D721Med (cell line): ENCODE data around the gene CHST8.

Experiments
- DNase-seq: peaks from one replicate; pipeline ENCODE4 v3.0.0; 2011; ENCODE audit warnings: low spot score; ENCODE audit not compliant: insufficient read length
- FAIRE-seq: peaks from 2 replicates; lab custom pipeline; 2011; peaks lifted over from hg19 to GRCh38; lab: Jason Lieb, UNC
- CTCF ChIP-seq: IDR thresholded peaks from 2 replicates; pipeline ENCODE4 v1.5.1; 2012; ENCODE audit warnings: mild to moderate bottlenecking, control low read depth; ENCODE audit not compliant: insufficient read depth; ENCODE audit errors: missing control alignments

Gene CHST8

DNA sequence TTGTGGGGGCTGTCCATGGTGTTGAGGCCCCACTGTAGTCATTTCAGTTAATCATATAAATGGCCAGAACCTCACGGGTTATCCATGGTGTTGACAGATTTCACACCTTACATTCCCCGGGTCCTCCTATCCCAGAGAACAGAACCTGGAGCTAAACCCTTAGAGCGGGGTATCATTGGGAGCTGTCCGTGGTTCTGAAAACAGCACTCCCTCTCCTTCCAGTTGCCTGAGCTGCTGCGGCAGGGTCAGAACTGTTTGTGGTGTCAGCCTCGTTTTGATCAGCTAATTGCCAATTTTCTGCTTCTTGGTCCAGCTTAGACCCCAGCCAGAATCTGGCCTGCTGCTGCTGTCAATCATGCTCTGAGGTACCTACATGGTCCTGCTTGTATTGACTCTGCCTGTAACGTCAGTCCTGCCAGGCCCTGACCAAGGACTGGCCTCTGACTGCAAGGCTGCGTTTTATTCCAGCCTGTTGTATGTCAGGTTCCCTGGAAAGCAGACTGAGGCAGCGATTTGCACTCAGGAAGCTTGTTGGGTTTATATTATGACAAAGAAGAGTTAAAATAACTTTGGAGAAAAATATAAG lies 119.2 kb downstream of the CHST8 start:
- DNase-seq (no peak), FAIRE-seq (no peak)
- TF ChIP-seq CTCF = no peak

GRCh38 chr19:33745297-33745696 lies 123.5 kb downstream of the CHST8 start:
- no peak for FAIRE-seq
- DNase-seq = no peak
- no peak for TF ChIP-seq CTCF

GRCh38 chr19:33746159-33746558 lies 124.4 kb downstream of the CHST8 start:
- no peak for TF ChIP-seq CTCF
- FAIRE-seq (no peak), DNase-seq (no peak)

DNA sequence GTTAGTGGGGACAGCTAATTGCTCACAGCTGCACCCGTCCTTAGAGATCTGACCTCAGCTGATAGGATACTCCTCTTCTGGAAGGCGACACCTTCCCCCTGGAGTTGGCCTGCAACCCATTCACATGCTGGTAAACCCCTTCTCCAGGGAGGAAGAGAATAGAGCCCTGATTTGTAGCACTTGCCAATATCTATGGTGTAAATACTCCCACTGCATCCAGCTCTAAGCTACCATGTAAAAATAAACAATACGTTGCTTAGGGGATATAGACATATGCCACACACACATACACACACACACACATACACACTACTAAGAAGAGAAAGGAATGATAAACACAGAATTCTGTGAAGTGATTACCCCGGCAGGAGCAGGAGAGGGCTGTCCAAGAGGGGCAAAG lies 125.5 kb downstream of the CHST8 start:
- DNase-seq (no peak), FAIRE-seq (no peak)
- no peak for TF ChIP-seq CTCF

GRCh38 chr19:33748231-33748630 lies 126.5 kb downstream of the CHST8 start:
- no peak for DNase-seq
- no peak for TF ChIP-seq CTCF
- FAIRE-seq = no peak

GRCh38 chr19:33749016-33749415 lies 127.3 kb downstream of the CHST8 start:
- DNase-seq = no peak
- no peak for FAIRE-seq
- no peak for TF ChIP-seq CTCF

- TF ChIP-seq CTCF = no peak
- FAIRE-seq (no peak), DNase-seq (no peak)
Measured at GRCh38 chr19:33749619-33750175, 127.9 kb downstream of the CHST8 start.
